ENCODE results near the gene RFWD3. TPM values are rescaled to one million over a fixed set of nuclear protein-coding genes. Genes with fewer than 3 reads are reported as not detected.

RFWD3 gene
- total RNA-seq, 1 donor from 2014 or later, result 72.8 TPM

DNA sequence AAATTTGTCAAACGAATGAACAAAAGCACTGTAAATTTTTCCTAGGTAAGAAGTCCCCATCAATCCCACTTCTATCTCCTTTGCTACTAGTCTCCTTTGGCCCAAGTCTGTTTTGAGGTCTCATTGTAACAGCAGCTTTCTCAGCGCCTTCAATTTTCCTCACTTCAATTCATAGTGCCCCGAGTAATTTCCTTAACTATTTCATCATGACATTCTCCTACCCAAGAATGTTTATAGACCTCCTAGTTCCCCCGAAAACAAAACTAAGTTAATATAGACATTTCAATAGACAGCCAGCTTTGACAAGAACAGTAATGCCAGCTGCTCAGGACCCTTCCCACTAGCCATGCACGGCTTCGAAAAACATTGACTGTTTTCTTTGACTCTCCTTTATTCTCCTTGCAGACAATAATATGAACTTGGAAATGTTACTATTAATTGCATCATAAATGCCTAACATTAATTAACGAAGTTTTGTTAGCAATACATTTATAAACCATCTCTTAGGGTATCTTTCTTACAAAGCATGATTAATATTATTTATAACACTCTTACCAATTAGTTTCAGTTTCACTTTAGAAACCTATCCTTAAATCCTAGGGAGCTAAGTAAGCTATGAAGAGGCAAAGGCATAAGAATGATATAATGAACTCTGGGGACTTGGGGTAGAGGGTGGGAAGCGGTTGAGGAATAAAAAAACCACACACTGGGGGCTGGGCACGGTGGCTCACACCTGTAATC lies 82.6 kb downstream of the RFWD3 start:
- peaks cover 2% of the 10 kb centered on the region for H3K9me3 Mint-ChIP-seq
- no peak for DNase-seq (ENCODE audit: low read depth, low spot score)
- peaks cover 18% of the 10 kb centered on the region for H3K4me1 Mint-ChIP-seq
- no peaks in the 10 kb centered on the region for H3K27me3 Mint-ChIP-seq (ENCODE audit: low read depth)
- H3K27ac Mint-ChIP-seq (ENCODE audit: unreplicated experiment), result no peak overlapping the region
- H3K36me3 Mint-ChIP-seq (ENCODE audit: low read depth), result peaks cover 4% of the 10 kb centered on the region
- TF ChIP-seq, protein P1, sequence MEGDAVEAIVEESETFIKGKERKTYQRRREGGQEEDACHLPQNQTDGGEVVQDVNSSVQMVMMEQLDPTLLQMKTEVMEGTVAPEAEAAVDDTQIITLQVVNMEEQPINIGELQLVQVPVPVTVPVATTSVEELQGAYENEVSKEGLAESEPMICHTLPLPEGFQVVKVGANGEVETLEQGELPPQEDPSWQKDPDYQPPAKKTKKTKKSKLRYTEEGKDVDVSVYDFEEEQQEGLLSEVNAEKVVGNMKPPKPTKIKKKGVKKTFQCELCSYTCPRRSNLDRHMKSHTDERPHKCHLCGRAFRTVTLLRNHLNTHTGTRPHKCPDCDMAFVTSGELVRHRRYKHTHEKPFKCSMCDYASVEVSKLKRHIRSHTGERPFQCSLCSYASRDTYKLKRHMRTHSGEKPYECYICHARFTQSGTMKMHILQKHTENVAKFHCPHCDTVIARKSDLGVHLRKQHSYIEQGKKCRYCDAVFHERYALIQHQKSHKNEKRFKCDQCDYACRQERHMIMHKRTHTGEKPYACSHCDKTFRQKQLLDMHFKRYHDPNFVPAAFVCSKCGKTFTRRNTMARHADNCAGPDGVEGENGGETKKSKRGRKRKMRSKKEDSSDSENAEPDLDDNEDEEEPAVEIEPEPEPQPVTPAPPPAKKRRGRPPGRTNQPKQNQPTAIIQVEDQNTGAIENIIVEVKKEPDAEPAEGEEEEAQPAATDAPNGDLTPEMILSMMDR (conservative IDR thresholded peaks at IDR 0.05), result no peak
- H3K4me3 Mint-ChIP-seq, result no peak overlapping the region

DNA sequence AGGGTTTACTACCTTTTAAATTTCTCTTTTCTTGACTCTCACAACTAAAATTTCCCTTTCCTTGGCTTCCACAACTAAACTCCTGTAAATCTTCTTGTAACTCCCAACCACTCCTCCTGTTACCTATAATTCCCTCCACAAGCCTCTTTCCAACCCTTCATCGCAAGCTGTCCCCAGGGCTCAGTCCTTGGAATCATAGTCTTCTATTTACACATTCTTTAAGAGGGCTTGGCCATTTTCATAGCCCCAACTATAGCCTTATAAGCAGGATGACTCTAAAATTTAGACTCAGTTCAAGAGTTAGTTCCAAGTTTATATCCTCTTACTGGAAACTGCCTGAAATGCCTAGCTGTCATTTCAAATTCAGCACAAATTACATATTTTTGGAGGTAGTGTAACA lies 83.7 kb downstream of the RFWD3 start:
- no peak for DNase-seq (ENCODE audit: low read depth, low spot score)
- H3K9me3 Mint-ChIP-seq, result peaks cover 2% of the 10 kb centered on the region
- no peak overlapping the region for H3K27ac Mint-ChIP-seq (ENCODE audit: unreplicated experiment)
- H3K4me3 Mint-ChIP-seq, result no peak overlapping the region
- H3K27me3 Mint-ChIP-seq (ENCODE audit: low read depth), result no peaks in the 10 kb centered on the region
- H3K4me1 Mint-ChIP-seq, result peaks cover 25% of the 10 kb centered on the region
- TF ChIP-seq, protein P1 (conservative IDR thresholded peaks at IDR 0.05), result no peak
- peaks cover 4% of the 10 kb centered on the region for H3K36me3 Mint-ChIP-seq (ENCODE audit: low read depth)

GRCh38 chr16:74580833-74581232 lies 85.8 kb downstream of the RFWD3 start:
- Mint-ChIP-seq H3K4me3 (no peak overlapping the region), H3K36me3 (ENCODE audit: low read depth) (peaks cover 4% of the 10 kb centered on the region), H3K4me1 (peaks cover 27% of the 10 kb centered on the region), H3K9me3 (peaks cover 2% of the 10 kb centered on the region), H3K27ac (ENCODE audit: unreplicated experiment) (no peak overlapping the region), H3K27me3 (ENCODE audit: low read depth) (no peaks in the 10 kb centered on the region)
- TF ChIP-seq, protein P1 (conservative IDR thresholded peaks at IDR 0.05), result no peak
- no peak for DNase-seq (ENCODE audit: low read depth, low spot score)

DNA sequence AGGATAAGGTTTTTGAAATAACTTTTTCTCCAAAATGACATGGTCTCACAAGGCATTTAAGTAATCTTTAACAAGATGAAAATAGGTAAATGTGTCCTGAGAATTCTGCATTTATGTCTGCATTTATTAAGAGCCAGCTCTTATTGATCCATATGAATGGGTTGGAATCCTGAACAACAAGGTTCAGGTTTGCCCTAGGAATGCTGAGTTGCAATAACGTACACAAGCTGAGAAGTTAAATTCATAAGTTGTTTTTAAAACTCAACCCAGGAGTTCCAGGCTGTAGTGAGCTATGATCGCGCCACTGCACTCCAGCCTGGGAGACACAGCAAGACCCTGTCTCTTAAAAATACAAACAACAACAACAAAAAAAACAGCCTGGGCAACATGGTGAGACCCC lies 87.8 kb downstream of the RFWD3 start:
- peaks cover 30% of the 10 kb centered on the region for H3K4me1 Mint-ChIP-seq
- H3K9me3 Mint-ChIP-seq, result peaks cover 2% of the 10 kb centered on the region
- H3K4me3 Mint-ChIP-seq, result no peak overlapping the region
- H3K36me3 Mint-ChIP-seq (ENCODE audit: low read depth), result no peaks in the 10 kb centered on the region
- TF ChIP-seq, protein P1 (conservative IDR thresholded peaks at IDR 0.05), result no peak
- no peak overlapping the region for H3K27ac Mint-ChIP-seq (ENCODE audit: unreplicated experiment)
- no peak for DNase-seq (ENCODE audit: low read depth, low spot score)
- H3K27me3 Mint-ChIP-seq (ENCODE audit: low read depth), result no peaks in the 10 kb centered on the region

GRCh38 chr16:74578433-74578832 lies 88.2 kb downstream of the RFWD3 start:
- Mint-ChIP-seq H3K27me3 (ENCODE audit: low read depth) (no peaks in the 10 kb centered on the region), H3K36me3 (ENCODE audit: low read depth) (no peaks in the 10 kb centered on the region), H3K4me3 (no peak overlapping the region), H3K27ac (ENCODE audit: unreplicated experiment) (no peak overlapping the region), H3K4me1 (peaks cover 28% of the 10 kb centered on the region), H3K9me3 (peaks cover 2% of the 10 kb centered on the region)
- TF ChIP-seq, protein P1 (conservative IDR thresholded peaks at IDR 0.05), result no peak
- DNase-seq (ENCODE audit: low read depth, low spot score), result no peak
